Measurements from ENCODE around the gene RNPS1.

DNA sequence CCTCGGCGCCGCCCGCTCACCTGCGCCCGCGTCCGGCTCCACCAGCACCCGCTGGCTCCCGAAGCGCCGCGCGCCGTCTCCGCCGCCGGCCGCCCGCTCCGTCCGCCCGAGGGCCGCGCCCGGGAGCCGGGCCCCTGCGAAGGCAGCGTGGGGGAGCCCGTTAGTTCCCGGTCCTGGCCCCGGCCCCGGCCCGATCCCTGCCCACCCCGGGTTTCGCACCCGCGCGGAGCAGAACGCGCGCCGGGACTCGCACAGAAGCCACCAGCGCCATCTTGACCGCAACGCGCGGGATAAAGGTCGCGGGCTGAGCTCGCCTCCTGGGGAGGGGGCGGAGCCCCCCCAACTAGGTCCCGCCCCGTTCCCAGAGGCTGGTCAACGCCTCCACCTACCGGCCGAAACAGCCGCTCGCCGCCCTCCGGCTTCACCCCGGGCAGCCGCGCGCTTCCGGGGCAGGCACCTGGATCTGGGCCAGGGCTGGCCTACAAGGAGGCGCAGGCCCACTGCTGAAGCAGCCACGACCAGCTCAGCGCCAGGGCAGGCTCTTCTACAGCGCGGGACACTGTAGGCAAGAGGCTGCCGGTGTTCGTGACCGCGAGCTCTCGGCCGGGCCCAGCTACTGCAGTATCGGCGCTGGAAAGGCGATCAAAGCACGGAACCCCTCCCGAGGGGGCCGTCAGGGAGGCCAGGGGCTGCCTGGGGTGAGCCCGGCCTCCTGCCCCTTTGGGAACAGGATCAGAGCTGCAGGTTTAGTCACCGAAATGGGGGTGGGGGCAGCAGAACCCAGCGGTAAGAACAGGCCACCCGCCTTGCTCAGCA, 16.4 kb downstream of the RNPS1 start, which contains the start of gene ECI1:
- TF ChIP-seq, protein P1, sequence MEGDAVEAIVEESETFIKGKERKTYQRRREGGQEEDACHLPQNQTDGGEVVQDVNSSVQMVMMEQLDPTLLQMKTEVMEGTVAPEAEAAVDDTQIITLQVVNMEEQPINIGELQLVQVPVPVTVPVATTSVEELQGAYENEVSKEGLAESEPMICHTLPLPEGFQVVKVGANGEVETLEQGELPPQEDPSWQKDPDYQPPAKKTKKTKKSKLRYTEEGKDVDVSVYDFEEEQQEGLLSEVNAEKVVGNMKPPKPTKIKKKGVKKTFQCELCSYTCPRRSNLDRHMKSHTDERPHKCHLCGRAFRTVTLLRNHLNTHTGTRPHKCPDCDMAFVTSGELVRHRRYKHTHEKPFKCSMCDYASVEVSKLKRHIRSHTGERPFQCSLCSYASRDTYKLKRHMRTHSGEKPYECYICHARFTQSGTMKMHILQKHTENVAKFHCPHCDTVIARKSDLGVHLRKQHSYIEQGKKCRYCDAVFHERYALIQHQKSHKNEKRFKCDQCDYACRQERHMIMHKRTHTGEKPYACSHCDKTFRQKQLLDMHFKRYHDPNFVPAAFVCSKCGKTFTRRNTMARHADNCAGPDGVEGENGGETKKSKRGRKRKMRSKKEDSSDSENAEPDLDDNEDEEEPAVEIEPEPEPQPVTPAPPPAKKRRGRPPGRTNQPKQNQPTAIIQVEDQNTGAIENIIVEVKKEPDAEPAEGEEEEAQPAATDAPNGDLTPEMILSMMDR (conservative IDR thresholded peaks at IDR 0.05; ENCODE audit: low read depth, low read length) = peak; percentile 49; the same call in 1 of the 2 replicates
- TF ChIP-seq EZH2 (IDR thresholded peaks at IDR 0.05; ENCODE audit: low read length, unreplicated experiment) = no peak
- no peak for TF ChIP-seq EZH2phosphoT487 (IDR thresholded peaks at IDR 0.05; ENCODE audit: borderline replicate concordance, low read length)
